Sigmoid colon (tissue), 4 donors: Measurements from ENCODE around the gene SEMA3G.

ENCODE experiments used
- CTCF ChIP-seq, 4 experiments: fragments of 450-650 bp in 3 of 4; fragments of 200-600 bp in 1 of 4; IDR thresholded peaks; one replicate each; pipeline ENCODE4 v1.5.1; 2016 to 2019; ENCODE audit warnings: antibody characterized with exemption in 4 of 4, mild to moderate bottlenecking in 3 of 4, moderate library complexity in 2 of 4
- EP300 ChIP-seq, 4 donors: sonication (generic); formaldehyde crosslinking; IDR thresholded peaks; one replicate each; pipeline ENCODE4 v1.6.1; 2017; ENCODE audit warnings: antibody characterized with exemption in 4 of 4
- POLR2A ChIP-seq, 2 donors: fragments of 450-650 bp; IDR thresholded peaks; one replicate each; pipeline ENCODE4 v1.6.1; 2016; ENCODE audit warnings: antibody characterized with exemption in 2 of 2, mild to moderate bottlenecking in 2 of 2, moderate library complexity in 2 of 2
- POLR2AphosphoS5 ChIP-seq, 4 donors: sonication (generic); formaldehyde crosslinking; IDR thresholded peaks; one replicate each; pipeline ENCODE4 v1.6.1; 2017; ENCODE audit warnings: antibody characterized with exemption in 4 of 4

- TF ChIP-seq CTCF (IDR thresholded peaks at IDR 0.05) (no peak), POLR2A (IDR thresholded peaks at IDR 0.05) (no peak), EP300 (IDR thresholded peaks at IDR 0.05) (no peak), POLR2AphosphoS5 (IDR thresholded peaks at IDR 0.05) (no peak)
These were observed 43.9 kb downstream of the SEMA3G start for GRCh38 chr3:52401021-52401420.
